Measurements from ENCODE around the gene CATSPER3.

- TF ChIP-seq POLR2A (IDR thresholded peaks at IDR 0.05; ENCODE audit: low read length) (no peak), GATA1 (IDR thresholded peaks at IDR 0.05; ENCODE audit: low read depth, low read length) (no peak)
These were observed 49.2 kb downstream of the CATSPER3 start for GRCh38 chr5:135016861-135017290.

All from erythroblast (primary cell).